A549 (cell line): ENCODE results near the gene CP. TPM values are rescaled to one million over a fixed set of nuclear protein-coding genes. Genes with fewer than 3 reads are reported as not detected.
A peak's percentile ranks its signal among the peaks of the same experiment; 100 is the strongest.

Source experiments
- ATAC-seq, 2 experiments: fragments of 200-7000 bp in 1 of 2; fragments of >200 bp in 1 of 2; cut with Nextera tagmentation in 1 of 2; cut with Tn5 transposase in 1 of 2; 3 replicates each; pipeline versions ENCODE4 v1.8.0 to v1.9.1; 2018 to 2020; ENCODE audit warnings: mild to moderate bottlenecking in 1 of 2, moderate library complexity in 1 of 2
- CTCF ChIA-PET: fragments of 300-600 bp; sonication (Branson Sonifier 250); formaldehyde crosslinking; extraction: SDS; loops from one replicate; lab custom pipeline; 2021; ENCODE audit warnings: antibody characterized with exemption, inconsistent platforms; lab: Yijun Ruan, JAX
- POLR2A ChIA-PET: fragments of 350-600 bp; formaldehyde crosslinking; extraction: SDS; loops from one replicate; lab custom pipeline; 2021; ENCODE audit warnings: antibody characterized with exemption, inconsistent platforms; lab: Yijun Ruan, JAX
- DNase-seq, 2 experiments: peaks; one replicate each; pipeline versions ENCODE4 v3.0.0 to v3.0.0-alpha.2; 2011 to 2016; ENCODE audit warnings: low read depth in 1 of 2, low spot score in 1 of 2
- FAIRE-seq: peaks from 2 replicates; lab custom pipeline; 2011; peaks lifted over from hg19 to GRCh38; lab: Jason Lieb, UNC
- H3K27ac ChIP-seq, 2 experiments: fragments of >200 bp; sonication (Bioruptor Twin); formaldehyde crosslinking; 3 replicates each; pipeline ENCODE4 v1.5.1; 2016 to 2017
- H3K4me1 ChIP-seq: fragments of >200 bp; sonication (Bioruptor Twin); formaldehyde crosslinking; 3 replicates; pipeline ENCODE4 v1.6.1; 2016
- H3K4me2 ChIP-seq: fragments of >200 bp; sonication (Bioruptor Twin); formaldehyde crosslinking; 3 replicates; pipeline ENCODE4 v1.6.1; 2016
- H3K4me3 ChIP-seq: fragments of >200 bp; sonication (Bioruptor Twin); formaldehyde crosslinking; 3 replicates; pipeline ENCODE4 v1.5.1; 2016
- H3K9me3 ChIP-seq: fragments of >200 bp; sonication (Bioruptor Twin); formaldehyde crosslinking; 3 replicates; pipeline ENCODE4 v1.6.1; 2016
- ATOH8 ChIP-seq: fragments of 250-450 bp; sonication (Bioruptor Pico); IDR thresholded peaks from 2 replicates; pipeline ENCODE4 v1.5.0; 2020; ENCODE audit warnings: low read depth, mild to moderate bottlenecking, moderate library complexity
- CEBPB ChIP-seq, 2 experiments: fragments of >200 bp in 1 of 2; sonication (Bioruptor Twin) in 1 of 2; formaldehyde crosslinking in 1 of 2; IDR thresholded peaks; 2 replicates each; pipeline ENCODE4 v1.6.1; 2012 to 2016
- CHD2 ChIP-seq: fragments of 150-350 bp; IDR thresholded peaks from 2 replicates; pipeline ENCODE4 v1.6.1; 2014; ENCODE audit warnings: low read length; ENCODE audit not compliant: partially characterized antibody
- EHF ChIP-seq: fragments of 250-450 bp; sonication (Bioruptor Pico); IDR thresholded peaks from 2 replicates; pipeline ENCODE4 v1.5.0; 2020; ENCODE audit warnings: mild to moderate bottlenecking
- FOSB ChIP-seq: fragments of 250-450 bp; sonication (Bioruptor Pico); IDR thresholded peaks from 2 replicates; pipeline ENCODE4 v1.5.0; 2020; ENCODE audit warnings: mild to moderate bottlenecking, moderate library complexity
- FOXS1 ChIP-seq: fragments of 250-450 bp; sonication (Bioruptor Pico); IDR thresholded peaks from 2 replicates; pipeline ENCODE4 v1.5.0; 2020; ENCODE audit warnings: mild to moderate bottlenecking, moderate library complexity
- GATA3 ChIP-seq: IDR thresholded peaks from 2 replicates; pipeline ENCODE4 v1.6.1; 2012; ENCODE audit warnings: borderline replicate concordance
- HES2 ChIP-seq: fragments of >200 bp; sonication (Bioruptor Twin); formaldehyde crosslinking; IDR thresholded peaks from 2 replicates; pipeline ENCODE4 v1.6.1; 2016
- HMGXB4 ChIP-seq: fragments of 250-450 bp; sonication (Bioruptor Pico); IDR thresholded peaks from 2 replicates; pipeline ENCODE4 v1.5.0; 2021; ENCODE audit warnings: mild to moderate bottlenecking, moderate library complexity, borderline replicate concordance
- HOXB5 ChIP-seq: fragments of 250-450 bp; sonication (Bioruptor Pico); IDR thresholded peaks from 2 replicates; pipeline ENCODE4 v1.5.0; 2020; ENCODE audit warnings: mild to moderate bottlenecking, moderate library complexity
- MAX ChIP-seq: IDR thresholded peaks from 2 replicates; pipeline ENCODE4 v1.6.1; 2012
- NPAS2 ChIP-seq: fragments of 250-450 bp; sonication (Bioruptor Pico); IDR thresholded peaks from 2 replicates; pipeline ENCODE4 v1.8.0; 2022; ENCODE audit warnings: mild to moderate bottlenecking, moderate library complexity, borderline replicate concordance
- PBX3 ChIP-seq: IDR thresholded peaks from 2 replicates; pipeline ENCODE4 v1.6.1; 2012
- POLR2A ChIP-seq: IDR thresholded peaks from 2 replicates; pipeline ENCODE4 v1.6.1; 2012; ENCODE audit warnings: mild to moderate bottlenecking, low read length
- RAD21 ChIP-seq, 2 experiments: fragments of >200 bp in 1 of 2; sonication (Bioruptor Twin) in 1 of 2; formaldehyde crosslinking in 1 of 2; IDR thresholded peaks in 1 of 2; conservative IDR thresholded peaks in 1 of 2; 2 replicates in 1 of 2; 3 replicates in 1 of 2; pipeline ENCODE4 v1.6.1; 2012 to 2018; ENCODE audit warnings: inconsistent platforms in 1 of 2
- RFX5 ChIP-seq: fragments of 450-650 bp; IDR thresholded peaks from 2 replicates; pipeline ENCODE4 v1.7.1; 2014; ENCODE audit warnings: antibody characterized with exemption, mild to moderate bottlenecking, moderate library complexity
- ZFP36 ChIP-seq: fragments of 450-650 bp; IDR thresholded peaks from 2 replicates; pipeline ENCODE4 v1.6.1; 2014; ENCODE audit warnings: borderline replicate concordance; ENCODE audit not compliant: partially characterized antibody
- WGBS: methylation state at CpG from one replicate; pipeline ENCODE4 v1.1.6; 2017; ENCODE audit errors: missing lambda C conversion rate; 5-methylcytosine and 5-hydroxymethylcytosine counted together
- polyA plus RNA-seq, 4 experiments: library from polyadenylated mRNA; depleted of rRNA in 3 of 4; stranded (reverse); fragments of >200 nt; fragmentation: RNase III in 1 of 4; extraction: RNeasy Plus Mini Kit Qiagen cat#74134 plus additional on column Dnase treatment in 1 of 4; gene quantifications; 2 replicates in 3 of 4; 3 replicates in 1 of 4; pipeline ENCODE4 v1.2.3, GENCODE V29; 2011 to 2017

Gene CP
- polyA plus RNA-seq, 2 of the 4 experiments (the other 2 are of a cell fraction) = 5.2 to 42.6 TPM

GRCh38 chr3:149266736-149267135 is 45.1 kb upstream of the CP start:
- no peak overlapping the region for H3K27ac ChIP-seq
- ChIA-PET CTCF (interaction anchor here (3.1 kb wide), 1 partner anchor 147 kb away, joined by 35 read pairs; no protein-coding TSS in a partner anchor), POLR2A (no interaction called here)
- no peak overlapping the region for H3K4me3 ChIP-seq
- DNase-seq = no peak
- TF ChIP-seq EHF (no peak), CEBPB (IDR thresholded peaks at IDR 0.05) (no peak), HOXB5 (CRISPR knock-in tag) (no peak), CHD2 (no peak), GATA3 (no peak), RAD21 (conservative IDR thresholded peaks at IDR 0.05 in 1 of 2, IDR thresholded peaks at IDR 0.05 in 1 of 2) (no peak)
- no peak for FAIRE-seq
- ATAC-seq = no peak
- H3K4me2 ChIP-seq = no peak overlapping the region
- H3K9me3 ChIP-seq = no peaks in the 10 kb centered on the region
- no peaks in the 10 kb centered on the region for H3K4me1 ChIP-seq

GRCh38 chr3:149263856-149264255 is 42.2 kb upstream of the CP start:
- no peak for ATAC-seq
- WGBS = 87% methylated on average over 1 of the region's 1 CpG
- CTCF ChIA-PET = interaction anchor here (2.2 kb wide), 1 partner anchor 8 kb away, joined by 5 read pairs; no protein-coding TSS in a partner anchor
- FAIRE-seq = peak; percentile 72
- no peak overlapping the region for H3K27ac ChIP-seq
- POLR2A ChIA-PET = no interaction called here
- TF ChIP-seq NPAS2 (CRISPR knock-in tag) = no peak
- TF ChIP-seq MAX = no peak
- no peak for TF ChIP-seq HES2
- no peak for TF ChIP-seq RFX5
- no peak for TF ChIP-seq PBX3
- TF ChIP-seq RAD21 (conservative IDR thresholded peaks at IDR 0.05 in 1 of 2, IDR thresholded peaks at IDR 0.05 in 1 of 2) = no peak
- TF ChIP-seq POLR2A = no peak
- H3K4me1 ChIP-seq = no peaks in the 10 kb centered on the region
- no peak overlapping the region for H3K4me2 ChIP-seq
- H3K4me3 ChIP-seq = no peak overlapping the region
- no peaks in the 10 kb centered on the region for H3K9me3 ChIP-seq
- no peak for DNase-seq

GRCh38 chr3:149258714-149259113 is 37.1 kb upstream of the CP start:
- ChIA-PET CTCF (interaction anchor here (1.0 to 3.7 kb wide), 2 partner anchors 14 to 51 kb away, joined by 3 to 18 read pairs; no protein-coding TSS in a partner anchor), POLR2A (interaction anchor here (0.6 kb wide), 1 partner anchor 305 kb away, joined by 3 read pairs; no protein-coding TSS in a partner anchor)
- WGBS = 81% methylated on average over 3 of the region's 4 CpGs
- H3K9me3 ChIP-seq = no peaks in the 10 kb centered on the region
- no peak overlapping the region for H3K4me2 ChIP-seq
- FAIRE-seq = no peak
- no peak for TF ChIP-seq HES2
- TF ChIP-seq HMGXB4 (CRISPR knock-in tag) = no peak
- TF ChIP-seq FOXS1 = no peak
- TF ChIP-seq FOSB (CRISPR knock-in tag) = no peak
- no peak for TF ChIP-seq PBX3
- TF ChIP-seq RFX5 = no peak
- no peak for TF ChIP-seq ZFP36
- no peak for TF ChIP-seq ATOH8
- no peak for ATAC-seq
- H3K27ac ChIP-seq = no peak overlapping the region
- peaks cover 4% of the 10 kb centered on the region; the same call in 1 of the 3 replicates for H3K4me1 ChIP-seq
- no peak for DNase-seq
- H3K4me3 ChIP-seq = no peak overlapping the region
